ENCODE results near the gene MBD3.

DNA sequence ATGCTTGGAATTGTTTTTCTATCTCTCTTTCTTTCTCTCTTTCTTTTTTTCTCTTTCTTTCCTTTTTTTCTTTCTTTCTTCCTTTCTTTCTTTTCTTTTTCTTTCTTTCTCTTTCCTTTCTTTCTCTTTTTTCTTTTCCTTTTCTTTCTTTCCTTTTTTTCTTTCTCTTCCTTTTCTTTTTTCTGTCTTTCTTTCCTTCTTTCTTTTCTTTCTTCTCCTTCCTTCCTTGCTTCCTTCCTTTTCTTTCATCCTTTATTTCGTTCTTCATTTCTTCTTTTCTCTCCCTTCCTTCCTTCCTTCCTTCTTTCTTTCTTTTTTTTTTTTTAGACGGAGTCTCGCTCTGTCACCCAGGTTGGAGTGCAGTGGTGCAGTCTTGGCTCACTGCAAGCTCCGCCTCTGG, 22.7 kb downstream of the MBD3 start:
- TF ChIP-seq, protein P1, sequence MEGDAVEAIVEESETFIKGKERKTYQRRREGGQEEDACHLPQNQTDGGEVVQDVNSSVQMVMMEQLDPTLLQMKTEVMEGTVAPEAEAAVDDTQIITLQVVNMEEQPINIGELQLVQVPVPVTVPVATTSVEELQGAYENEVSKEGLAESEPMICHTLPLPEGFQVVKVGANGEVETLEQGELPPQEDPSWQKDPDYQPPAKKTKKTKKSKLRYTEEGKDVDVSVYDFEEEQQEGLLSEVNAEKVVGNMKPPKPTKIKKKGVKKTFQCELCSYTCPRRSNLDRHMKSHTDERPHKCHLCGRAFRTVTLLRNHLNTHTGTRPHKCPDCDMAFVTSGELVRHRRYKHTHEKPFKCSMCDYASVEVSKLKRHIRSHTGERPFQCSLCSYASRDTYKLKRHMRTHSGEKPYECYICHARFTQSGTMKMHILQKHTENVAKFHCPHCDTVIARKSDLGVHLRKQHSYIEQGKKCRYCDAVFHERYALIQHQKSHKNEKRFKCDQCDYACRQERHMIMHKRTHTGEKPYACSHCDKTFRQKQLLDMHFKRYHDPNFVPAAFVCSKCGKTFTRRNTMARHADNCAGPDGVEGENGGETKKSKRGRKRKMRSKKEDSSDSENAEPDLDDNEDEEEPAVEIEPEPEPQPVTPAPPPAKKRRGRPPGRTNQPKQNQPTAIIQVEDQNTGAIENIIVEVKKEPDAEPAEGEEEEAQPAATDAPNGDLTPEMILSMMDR (IDR thresholded peaks at IDR 0.05; ENCODE audit: low read depth, low read length) = no peak
- no peak for TF ChIP-seq EZH2phosphoT487 (IDR thresholded peaks at IDR 0.05; ENCODE audit: low read depth)

All from OCI-LY3 (cell line).